IMR-90 (cell line): Measurements from ENCODE around the gene HFM1.

Experiments
- CEBPB ChIP-seq: IDR thresholded peaks from 2 replicates; pipeline ENCODE4 v1.6.1; 2012; ENCODE audit warnings: low read depth, low read length, improper control_type of control experiment
- FOS ChIP-seq: fragments of 150-350 bp; IDR thresholded peaks from 2 replicates; pipeline ENCODE4 v1.6.1; 2016; ENCODE audit warnings: low read depth, low read length
- MAFK ChIP-seq: IDR thresholded peaks from 2 replicates; pipeline ENCODE4 v1.6.1; 2012; ENCODE audit warnings: low read depth, low read length, improper control_type of control experiment
- MXI1 ChIP-seq: IDR thresholded peaks from 2 replicates; pipeline ENCODE4 v1.6.1; 2012; ENCODE audit warnings: low read depth, mild to moderate bottlenecking, low read length, moderate library complexity, borderline replicate concordance
- NFE2L2 ChIP-seq: fragments of 150-350 bp; IDR thresholded peaks from 2 replicates; pipeline ENCODE4 v1.6.1; 2016; ENCODE audit warnings: low read depth, mild to moderate bottlenecking, low read length
- POLR2A ChIP-seq: IDR thresholded peaks from 2 replicates; pipeline ENCODE4 v1.6.1; 2012; ENCODE audit warnings: mild to moderate bottlenecking, low read depth, low read length
- RAD21 ChIP-seq: IDR thresholded peaks from 2 replicates; pipeline ENCODE4 v1.6.1; 2012; ENCODE audit warnings: low read length, improper control_type of control experiment
- RFX5 ChIP-seq: IDR thresholded peaks from 2 replicates; pipeline ENCODE4 v1.8.0; 2012; ENCODE audit warnings: low read depth, mild to moderate bottlenecking, low read length, moderate library complexity
- TF ChIP-seq, protein P1 (sequence below): conservative IDR thresholded peaks from 2 replicates; pipeline ENCODE4 v1.5.1; 2012; ENCODE audit warnings: mild to moderate bottlenecking, low read depth, low read length, improper control_type of control experiment
- TF ChIP-seq, protein P2 (sequence below): fragments of 150-350 bp; IDR thresholded peaks from 2 replicates; pipeline ENCODE4 v1.6.1; 2017; ENCODE audit warnings: mild to moderate bottlenecking, antibody characterized with exemption, low read length, low read depth

DNA sequence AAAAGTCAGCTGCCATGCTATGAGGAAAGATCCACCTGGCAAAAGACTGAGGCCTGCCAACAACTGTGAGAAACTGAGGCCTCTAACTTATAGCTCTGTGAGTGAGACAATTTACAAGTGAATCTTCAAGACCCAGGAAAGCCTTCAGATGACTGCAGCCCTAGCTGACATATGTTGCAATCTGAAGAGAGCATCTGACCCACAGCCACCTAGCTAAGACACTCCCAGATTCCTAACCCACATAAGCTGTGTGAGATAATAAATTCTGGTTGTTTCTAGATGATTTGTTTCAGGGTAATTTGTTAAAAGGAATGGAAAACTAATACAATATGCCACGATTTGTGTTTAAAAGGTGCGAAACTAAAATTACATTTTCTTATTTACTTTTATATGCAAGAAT, 55.1 kb downstream of the HFM1 start:
- TF ChIP-seq, protein P1, sequence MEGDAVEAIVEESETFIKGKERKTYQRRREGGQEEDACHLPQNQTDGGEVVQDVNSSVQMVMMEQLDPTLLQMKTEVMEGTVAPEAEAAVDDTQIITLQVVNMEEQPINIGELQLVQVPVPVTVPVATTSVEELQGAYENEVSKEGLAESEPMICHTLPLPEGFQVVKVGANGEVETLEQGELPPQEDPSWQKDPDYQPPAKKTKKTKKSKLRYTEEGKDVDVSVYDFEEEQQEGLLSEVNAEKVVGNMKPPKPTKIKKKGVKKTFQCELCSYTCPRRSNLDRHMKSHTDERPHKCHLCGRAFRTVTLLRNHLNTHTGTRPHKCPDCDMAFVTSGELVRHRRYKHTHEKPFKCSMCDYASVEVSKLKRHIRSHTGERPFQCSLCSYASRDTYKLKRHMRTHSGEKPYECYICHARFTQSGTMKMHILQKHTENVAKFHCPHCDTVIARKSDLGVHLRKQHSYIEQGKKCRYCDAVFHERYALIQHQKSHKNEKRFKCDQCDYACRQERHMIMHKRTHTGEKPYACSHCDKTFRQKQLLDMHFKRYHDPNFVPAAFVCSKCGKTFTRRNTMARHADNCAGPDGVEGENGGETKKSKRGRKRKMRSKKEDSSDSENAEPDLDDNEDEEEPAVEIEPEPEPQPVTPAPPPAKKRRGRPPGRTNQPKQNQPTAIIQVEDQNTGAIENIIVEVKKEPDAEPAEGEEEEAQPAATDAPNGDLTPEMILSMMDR, result no peak
- TF ChIP-seq RFX5, result no peak
- TF ChIP-seq, protein P2, sequence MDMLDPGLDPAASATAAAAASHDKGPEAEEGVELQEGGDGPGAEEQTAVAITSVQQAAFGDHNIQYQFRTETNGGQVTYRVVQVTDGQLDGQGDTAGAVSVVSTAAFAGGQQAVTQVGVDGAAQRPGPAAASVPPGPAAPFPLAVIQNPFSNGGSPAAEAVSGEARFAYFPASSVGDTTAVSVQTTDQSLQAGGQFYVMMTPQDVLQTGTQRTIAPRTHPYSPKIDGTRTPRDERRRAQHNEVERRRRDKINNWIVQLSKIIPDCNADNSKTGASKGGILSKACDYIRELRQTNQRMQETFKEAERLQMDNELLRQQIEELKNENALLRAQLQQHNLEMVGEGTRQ, result no peak
- TF ChIP-seq MAFK, result no peak
- TF ChIP-seq CEBPB, result peak; percentile 17; the same call in 1 of the 2 replicates
- TF ChIP-seq POLR2A, result no peak
- TF ChIP-seq FOS, result no peak
- no peak for TF ChIP-seq NFE2L2
- TF ChIP-seq RAD21, result no peak
- TF ChIP-seq MXI1, result no peak
